Measurements from ENCODE around the gene BSND.

GRCh38 chr1:54998100-54998499 lies 633 bp upstream of the BSND start:
- TF ChIP-seq, protein P1, sequence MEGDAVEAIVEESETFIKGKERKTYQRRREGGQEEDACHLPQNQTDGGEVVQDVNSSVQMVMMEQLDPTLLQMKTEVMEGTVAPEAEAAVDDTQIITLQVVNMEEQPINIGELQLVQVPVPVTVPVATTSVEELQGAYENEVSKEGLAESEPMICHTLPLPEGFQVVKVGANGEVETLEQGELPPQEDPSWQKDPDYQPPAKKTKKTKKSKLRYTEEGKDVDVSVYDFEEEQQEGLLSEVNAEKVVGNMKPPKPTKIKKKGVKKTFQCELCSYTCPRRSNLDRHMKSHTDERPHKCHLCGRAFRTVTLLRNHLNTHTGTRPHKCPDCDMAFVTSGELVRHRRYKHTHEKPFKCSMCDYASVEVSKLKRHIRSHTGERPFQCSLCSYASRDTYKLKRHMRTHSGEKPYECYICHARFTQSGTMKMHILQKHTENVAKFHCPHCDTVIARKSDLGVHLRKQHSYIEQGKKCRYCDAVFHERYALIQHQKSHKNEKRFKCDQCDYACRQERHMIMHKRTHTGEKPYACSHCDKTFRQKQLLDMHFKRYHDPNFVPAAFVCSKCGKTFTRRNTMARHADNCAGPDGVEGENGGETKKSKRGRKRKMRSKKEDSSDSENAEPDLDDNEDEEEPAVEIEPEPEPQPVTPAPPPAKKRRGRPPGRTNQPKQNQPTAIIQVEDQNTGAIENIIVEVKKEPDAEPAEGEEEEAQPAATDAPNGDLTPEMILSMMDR (IDR thresholded peaks at IDR 0.05 in 4 of 5, conservative IDR thresholded peaks at IDR 0.05 in 1 of 5): no peak
- no peak for TF ChIP-seq POLR2A (IDR thresholded peaks at IDR 0.05)

All from gastrocnemius medialis (tissue), 4 donors.